SK-N-MC (cell line): ENCODE results near the gene KLHL36.
"Not testable (repeated sequence)": the region's sequence is repeated elsewhere in the genome, so short reads cannot be mapped to it uniquely, and the experiment has no call there.

Experiments used
- DNase-seq: peaks from one replicate; pipeline ENCODE4 v3.0.0-alpha.2; 2011; ENCODE audit warnings: low read depth, low spot score
- H3K27ac ChIP-seq: fragments of 200-600 bp; sonication (generic); 2 replicates; pipeline ENCODE4 v1.5.1; 2016; ENCODE audit warnings: mixed run types
- H3K36me3 ChIP-seq: fragments of 200-600 bp; sonication (generic); 2 replicates; pipeline ENCODE4 v1.6.1; 2017; ENCODE audit warnings: antibody characterized with exemption, low read length, mixed read lengths; ENCODE audit not compliant: insufficient read depth
- H3K4me3 ChIP-seq: fragments of 200-600 bp; sonication (generic); 2 replicates; pipeline ENCODE4 v1.5.1; 2016
- H3K9ac ChIP-seq: fragments of 200-600 bp; sonication (generic); 2 replicates; pipeline ENCODE4 v1.8.0; 2017; ENCODE audit warnings: mixed run types, mixed read lengths; ENCODE audit not compliant: insufficient read length
- H3K9me3 ChIP-seq: fragments of 200-600 bp; sonication (generic); 2 replicates; pipeline ENCODE4 v1.6.1; 2017; ENCODE audit warnings: low read depth, mild to moderate bottlenecking, antibody characterized with exemption, low read length, moderate library complexity, mixed read lengths
- EZH2 ChIP-seq: fragments of 200-600 bp; sonication (generic); IDR thresholded peaks from one replicate; pipeline ENCODE4 v1.6.1; 2017; ENCODE audit warnings: antibody characterized with exemption
- FOXP2 ChIP-seq: optimal IDR thresholded peaks from 2 replicates; pipeline ENCODE3; 2011; ENCODE audit warnings: mild to moderate bottlenecking, moderate library complexity; ENCODE audit not compliant: insufficient read depth; ENCODE audit errors: extremely low read length, control extremely low read depth
- POLR2AphosphoS5 ChIP-seq: IDR thresholded peaks from 2 replicates; pipeline ENCODE4 v1.6.1; 2012; ENCODE audit warnings: mild to moderate bottlenecking, low read depth, low read length, borderline replicate concordance

The KLHL36 gene

DNA sequence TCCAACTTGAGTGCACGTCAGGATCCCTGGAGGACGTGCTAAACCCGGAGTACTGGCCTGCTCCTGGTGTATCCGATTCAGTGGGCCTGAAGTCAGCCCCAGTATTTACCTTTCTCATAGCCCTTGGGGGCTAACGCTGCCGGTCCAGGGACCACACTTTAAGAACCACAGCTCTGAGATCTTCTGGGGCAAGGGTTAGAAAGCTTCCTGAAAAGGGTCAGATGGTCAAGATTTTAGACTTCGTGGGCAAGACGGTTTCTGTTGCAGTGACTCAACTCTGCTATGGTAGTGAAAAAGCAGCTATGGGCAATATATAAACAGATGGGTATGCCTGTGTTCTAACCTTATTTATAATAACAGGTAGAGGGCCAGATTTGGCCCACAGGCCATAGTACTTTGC is 36.9 kb downstream of the KLHL36 start:
- no peak for DNase-seq
- no peak overlapping the region for H3K4me3 ChIP-seq
- no peak overlapping the region for H3K27ac ChIP-seq
- no peaks in the 10 kb centered on the region for H3K9me3 ChIP-seq
- no peaks in the 10 kb centered on the region for H3K36me3 ChIP-seq
- no peak for TF ChIP-seq EZH2
- no peak for TF ChIP-seq FOXP2
- TF ChIP-seq POLR2AphosphoS5: no peak
- no peak overlapping the region for H3K9ac ChIP-seq

DNA sequence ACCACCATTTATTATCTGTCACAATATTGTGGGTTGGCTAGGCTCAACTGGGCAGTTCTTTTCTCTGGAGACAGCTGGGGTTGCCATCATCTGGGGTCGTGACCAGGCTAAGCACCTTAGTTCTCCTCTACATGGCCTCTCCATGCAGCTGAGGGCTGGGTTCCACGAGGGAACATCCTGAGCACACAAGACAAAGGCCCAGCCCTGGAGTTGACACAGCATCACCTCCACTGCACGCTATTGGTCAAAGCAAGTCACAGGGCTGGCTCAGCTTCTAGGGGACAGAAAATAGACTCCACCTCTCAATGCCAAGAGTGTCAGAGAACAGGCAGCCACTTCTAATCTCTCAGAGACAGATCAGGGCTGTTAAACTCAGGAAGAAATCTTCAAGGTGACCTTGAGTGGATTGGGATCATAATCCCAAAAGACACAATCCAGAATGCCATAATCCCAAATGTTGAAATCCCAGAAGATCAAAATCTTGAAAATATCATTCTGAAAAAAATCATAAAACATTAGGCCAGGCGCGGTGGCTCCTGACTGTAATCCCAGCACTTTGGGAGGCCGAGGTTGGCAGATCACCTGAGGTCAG is 38.5 kb downstream of the KLHL36 start:
- Histone ChIP-seq H3K36me3 (no peaks in the 10 kb centered on the region), H3K27ac (no peak overlapping the region), H3K4me3 (no peak overlapping the region), H3K9ac (no peak overlapping the region), H3K9me3 (no peaks in the 10 kb centered on the region)
- TF ChIP-seq POLR2AphosphoS5: no peak
- no peak for TF ChIP-seq EZH2
- no peak for TF ChIP-seq FOXP2
- DNase-seq: no peak

- no peak overlapping the region for H3K9ac ChIP-seq
- H3K36me3 ChIP-seq: no peaks in the 10 kb centered on the region
- no peak for DNase-seq
- no peaks in the 10 kb centered on the region for H3K9me3 ChIP-seq
- H3K27ac ChIP-seq: no peak overlapping the region
- no peak overlapping the region for H3K4me3 ChIP-seq
- TF ChIP-seq POLR2AphosphoS5: no peak
- no peak for TF ChIP-seq FOXP2
- no peak for TF ChIP-seq EZH2
Measured at GRCh38 chr16:84687715-84688114, 39.4 kb downstream of the KLHL36 start.

GRCh38 chr16:84688163-84688562 is 39.9 kb downstream of the KLHL36 start:
- not testable (repeated sequence) for H3K27ac ChIP-seq, H3K36me3 ChIP-seq, H3K4me3 ChIP-seq, H3K9me3 ChIP-seq, H3K9ac ChIP-seq, DNase-seq

- no peak for TF ChIP-seq EZH2
- no peak for TF ChIP-seq POLR2AphosphoS5
- no peak for TF ChIP-seq FOXP2
Measured at GRCh38 chr16:84689111-84689510, 40.8 kb downstream of the KLHL36 start.

GRCh38 chr16:84690088-84690819 is 41.9 kb downstream of the KLHL36 start:
- Histone ChIP-seq H3K27ac (no peak overlapping the region), H3K36me3 (no peaks in the 10 kb centered on the region), H3K9ac (no peak overlapping the region), H3K4me3 (no peak overlapping the region), H3K9me3 (no peaks in the 10 kb centered on the region)
- TF ChIP-seq FOXP2 (no peak), EZH2 (no peak), POLR2AphosphoS5 (no peak)
- DNase-seq: no peak

More at GRCh38 chr16:84689111-84689510, 40.8 kb downstream of the KLHL36 start:
- Histone ChIP-seq H3K4me3 (no peak overlapping the region), H3K27ac (no peak overlapping the region), H3K9ac (no peak overlapping the region), H3K36me3 (no peaks in the 10 kb centered on the region), H3K9me3 (no peaks in the 10 kb centered on the region)
- DNase-seq: no peak

- H3K36me3 ChIP-seq: no peaks in the 10 kb centered on the region
- DNase-seq: no peak
- H3K9me3 ChIP-seq: no peaks in the 10 kb centered on the region
- TF ChIP-seq EZH2: no peak
- no peak for TF ChIP-seq POLR2AphosphoS5
- no peak for TF ChIP-seq FOXP2
- no peak overlapping the region for H3K9ac ChIP-seq
- no peak overlapping the region for H3K4me3 ChIP-seq
- no peak overlapping the region for H3K27ac ChIP-seq
Measured at GRCh38 chr16:84692451-84693214, 44.3 kb downstream of the KLHL36 start.

DNA sequence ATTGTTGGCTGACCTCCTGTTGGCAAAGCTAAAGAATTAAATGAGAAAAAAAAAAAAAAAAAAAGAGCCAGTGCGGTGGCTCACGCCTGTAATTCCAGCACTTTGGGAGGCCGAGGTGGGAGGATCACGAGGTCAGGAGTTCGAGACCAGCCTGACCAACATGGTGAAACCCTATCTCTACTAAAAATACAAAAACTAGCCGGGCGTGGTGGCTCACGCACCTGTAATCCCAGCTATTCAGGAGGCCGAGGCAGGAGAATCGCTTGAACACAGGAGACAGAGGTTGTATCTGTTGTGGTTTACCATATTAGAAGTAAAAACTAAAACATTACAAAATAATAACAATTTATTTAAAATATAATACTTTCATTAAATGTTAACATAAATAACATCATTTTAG is 45.6 kb downstream of the KLHL36 start:
- H3K4me3 ChIP-seq, H3K9ac ChIP-seq, DNase-seq, H3K27ac ChIP-seq, H3K36me3 ChIP-seq, H3K9me3 ChIP-seq: not testable (repeated sequence)

DNA sequence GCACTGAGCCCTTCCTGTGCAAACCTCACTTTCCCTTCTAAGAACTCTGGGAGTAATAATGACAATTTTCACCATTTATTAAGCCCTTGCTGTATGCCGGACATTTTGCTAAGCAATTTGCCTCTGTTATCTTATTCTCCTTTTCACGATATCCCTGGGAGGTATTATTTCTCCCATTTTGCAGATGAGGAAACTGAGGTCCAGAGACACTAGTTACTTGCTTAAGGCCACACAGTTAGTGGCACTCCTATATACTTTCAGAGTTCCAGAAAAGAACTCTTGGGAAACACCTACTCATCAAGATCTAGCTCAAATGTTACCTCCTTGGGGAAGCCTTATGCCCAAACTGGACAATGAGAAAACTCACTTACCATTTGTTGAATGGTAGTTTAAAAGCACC is 46.7 kb downstream of the KLHL36 start:
- Histone ChIP-seq H3K36me3 (no peaks in the 10 kb centered on the region), H3K4me3 (no peak overlapping the region), H3K27ac (no peak overlapping the region), H3K9ac (no peak overlapping the region), H3K9me3 (no peaks in the 10 kb centered on the region)
- TF ChIP-seq FOXP2 (no peak), POLR2AphosphoS5 (no peak), EZH2 (no peak)
- no peak for DNase-seq
